Measurements from ENCODE around the gene PDSS2. TPM values are rescaled to one million over a fixed set of nuclear protein-coding genes. Genes with fewer than 3 reads are reported as not detected.
"Not testable (repeated sequence)": the region's sequence is repeated elsewhere in the genome, so short reads cannot be mapped to it uniquely, and the experiment has no call there.

The PDSS2 gene
- total RNA-seq, 3 donors from 2014 or later (not counting 1 experiment from before 2014, with no cell fraction given), result 11.2 to 15.5 (median 14.2) TPM

DNA sequence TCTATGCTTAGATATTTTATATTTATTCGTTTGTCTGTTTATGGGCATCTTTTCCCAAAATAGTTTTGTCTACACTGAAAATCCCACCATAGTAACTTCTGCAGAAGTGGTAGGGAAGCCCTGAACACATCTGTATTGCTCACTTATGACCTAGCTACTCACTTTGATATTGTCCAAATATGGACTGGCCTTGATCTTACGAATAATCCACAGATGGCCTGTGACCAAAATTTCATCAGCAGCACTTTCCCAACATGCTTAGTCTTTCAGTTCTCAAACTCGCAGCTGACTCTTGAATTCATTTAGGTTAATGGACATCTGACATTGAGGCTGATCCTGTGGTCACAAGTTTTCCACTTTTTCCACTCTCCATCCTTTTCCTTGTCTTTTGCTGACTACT, 263.2 kb downstream of the PDSS2 start:
- DNase-seq, result no peak
- H3K9me3 Mint-ChIP-seq, result no peaks in the 10 kb centered on the region
- Histone ChIP-seq H3K4me3 (ENCODE audit: low read length) (no peak overlapping the region), H3K27me3 (ENCODE audit: control insufficient read depth, insufficient read depth, low read length) (no peaks in the 10 kb centered on the region), H3K9me3 (ENCODE audit: control insufficient read depth, insufficient read depth, low read length) (no peaks in the 10 kb centered on the region), H3K36me3 (ENCODE audit: control insufficient read depth, insufficient read depth, low read length) (no peaks in the 10 kb centered on the region), H3K4me1 (ENCODE audit: control insufficient read depth, insufficient read depth, low read length) (no peaks in the 10 kb centered on the region), H3K27ac (ENCODE audit: low read length) (no peak overlapping the region)
- no peak overlapping the region for H3K4me3 Mint-ChIP-seq
- H3K4me1 Mint-ChIP-seq, result peaks cover 0 to 5% of the 10 kb centered on the region in 2 donors
- TF ChIP-seq, protein P1, sequence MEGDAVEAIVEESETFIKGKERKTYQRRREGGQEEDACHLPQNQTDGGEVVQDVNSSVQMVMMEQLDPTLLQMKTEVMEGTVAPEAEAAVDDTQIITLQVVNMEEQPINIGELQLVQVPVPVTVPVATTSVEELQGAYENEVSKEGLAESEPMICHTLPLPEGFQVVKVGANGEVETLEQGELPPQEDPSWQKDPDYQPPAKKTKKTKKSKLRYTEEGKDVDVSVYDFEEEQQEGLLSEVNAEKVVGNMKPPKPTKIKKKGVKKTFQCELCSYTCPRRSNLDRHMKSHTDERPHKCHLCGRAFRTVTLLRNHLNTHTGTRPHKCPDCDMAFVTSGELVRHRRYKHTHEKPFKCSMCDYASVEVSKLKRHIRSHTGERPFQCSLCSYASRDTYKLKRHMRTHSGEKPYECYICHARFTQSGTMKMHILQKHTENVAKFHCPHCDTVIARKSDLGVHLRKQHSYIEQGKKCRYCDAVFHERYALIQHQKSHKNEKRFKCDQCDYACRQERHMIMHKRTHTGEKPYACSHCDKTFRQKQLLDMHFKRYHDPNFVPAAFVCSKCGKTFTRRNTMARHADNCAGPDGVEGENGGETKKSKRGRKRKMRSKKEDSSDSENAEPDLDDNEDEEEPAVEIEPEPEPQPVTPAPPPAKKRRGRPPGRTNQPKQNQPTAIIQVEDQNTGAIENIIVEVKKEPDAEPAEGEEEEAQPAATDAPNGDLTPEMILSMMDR (IDR thresholded peaks at IDR 0.05), result no peak
- no peak overlapping the region for H3K27ac Mint-ChIP-seq
- ATAC-seq, result no peak
- 99% methylated on average over 2 of the region's 3 CpGs for WGBS (ENCODE audit: insufficient coverage)
- intact Hi-C loops (cut with micrococcal nuclease), result no loop called here
- H3K27me3 Mint-ChIP-seq (ENCODE audit: low read depth in 2 of 2), result no peaks in the 10 kb centered on the region
- H3K36me3 Mint-ChIP-seq, result no peaks in the 10 kb centered on the region

DNA sequence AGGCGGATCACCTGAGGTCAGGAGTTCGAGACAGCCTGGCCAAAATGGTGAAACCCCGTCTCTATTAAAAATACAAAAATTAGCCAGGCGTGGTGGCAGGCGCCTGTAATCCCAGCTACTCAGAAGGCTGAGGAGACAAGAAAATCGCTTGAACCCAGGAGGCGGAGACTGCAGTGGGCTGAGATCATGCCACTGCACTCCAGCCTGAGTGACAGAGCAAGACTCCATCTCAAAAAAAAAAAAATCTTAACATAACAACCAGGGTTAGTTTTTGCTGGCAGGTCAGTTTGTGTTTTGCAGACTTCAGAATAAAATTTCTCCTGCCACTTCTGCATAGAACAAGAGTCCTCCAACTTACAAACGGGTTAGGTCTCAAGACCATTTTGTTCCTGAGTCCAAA, 264.6 kb downstream of the PDSS2 start:
- H3K9me3 ChIP-seq (ENCODE audit: control insufficient read depth, insufficient read depth, low read length); H3K27ac ChIP-seq (ENCODE audit: low read length); DNase-seq; H3K4me3 ChIP-seq (ENCODE audit: low read length); H3K36me3 ChIP-seq (ENCODE audit: control insufficient read depth, insufficient read depth, low read length); H3K27me3 Mint-ChIP-seq (ENCODE audit: low read depth in 2 of 2); H3K4me1 Mint-ChIP-seq; H3K27ac Mint-ChIP-seq; ATAC-seq; H3K36me3 Mint-ChIP-seq; H3K27me3 ChIP-seq (ENCODE audit: control insufficient read depth, insufficient read depth, low read length); intact Hi-C loops (cut with micrococcal nuclease); H3K9me3 Mint-ChIP-seq; H3K4me1 ChIP-seq (ENCODE audit: control insufficient read depth, insufficient read depth, low read length); H3K4me3 Mint-ChIP-seq: not testable (repeated sequence)
- 94% methylated on average over 8 of the region's 8 CpGs for WGBS (ENCODE audit: insufficient coverage)

DNA sequence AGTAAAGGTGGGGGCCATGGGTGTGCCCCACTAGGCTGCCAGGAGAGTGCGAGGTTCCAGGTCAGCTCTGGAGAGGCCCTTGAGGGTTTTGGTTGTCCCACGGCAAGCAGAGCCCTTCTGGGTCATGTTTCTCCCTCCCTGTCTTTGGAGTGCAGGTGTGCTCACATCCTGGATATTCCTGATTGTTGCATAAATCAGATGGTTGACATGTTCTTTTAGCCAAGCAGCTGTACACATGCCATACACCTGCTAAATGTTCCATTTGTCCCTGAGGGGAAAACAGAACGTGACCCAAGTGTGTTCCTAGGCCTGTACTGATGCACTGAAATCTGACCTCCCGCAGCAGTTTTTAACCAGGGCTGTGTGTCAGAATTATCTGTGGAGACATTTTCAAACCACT, 266.5 kb downstream of the PDSS2 start:
- no peaks in the 10 kb centered on the region for H3K9me3 Mint-ChIP-seq
- 96% methylated on average over 3 of the region's 4 CpGs for WGBS (ENCODE audit: insufficient coverage)
- Histone ChIP-seq H3K4me1 (ENCODE audit: control insufficient read depth, insufficient read depth, low read length) (no peaks in the 10 kb centered on the region), H3K9me3 (ENCODE audit: control insufficient read depth, insufficient read depth, low read length) (no peaks in the 10 kb centered on the region), H3K36me3 (ENCODE audit: control insufficient read depth, insufficient read depth, low read length) (peaks cover 2% of the 10 kb centered on the region), H3K27me3 (ENCODE audit: control insufficient read depth, insufficient read depth, low read length) (no peaks in the 10 kb centered on the region), H3K27ac (ENCODE audit: low read length) (no peak overlapping the region), H3K4me3 (ENCODE audit: low read length) (no peak overlapping the region)
- no peak overlapping the region for H3K4me3 Mint-ChIP-seq
- H3K27me3 Mint-ChIP-seq (ENCODE audit: low read depth in 2 of 2), result no peaks in the 10 kb centered on the region
- H3K36me3 Mint-ChIP-seq, result no peaks in the 10 kb centered on the region
- no peak overlapping the region for H3K27ac Mint-ChIP-seq
- peaks cover 0 to 8% of the 10 kb centered on the region in 2 donors for H3K4me1 Mint-ChIP-seq
- TF ChIP-seq, protein P1 (IDR thresholded peaks at IDR 0.05), result no peak
- intact Hi-C loops (cut with micrococcal nuclease), result no loop called here
- ATAC-seq (no peak), DNase-seq (no peak)

GRCh38 chr6:107187630-107188029, 271.7 kb downstream of the PDSS2 start:
- ATAC-seq, result no peak
- no peaks in the 10 kb centered on the region for H3K27me3 Mint-ChIP-seq (ENCODE audit: low read depth in 2 of 2)
- 69% methylated on average over 5 of the region's 6 CpGs for WGBS (ENCODE audit: insufficient coverage)
- Histone ChIP-seq H3K27me3 (ENCODE audit: control insufficient read depth, insufficient read depth, low read length) (no peaks in the 10 kb centered on the region), H3K27ac (ENCODE audit: low read length) (no peak overlapping the region), H3K36me3 (ENCODE audit: control insufficient read depth, insufficient read depth, low read length) (peaks cover 2% of the 10 kb centered on the region), H3K4me3 (ENCODE audit: low read length) (no peak overlapping the region), H3K9me3 (ENCODE audit: control insufficient read depth, insufficient read depth, low read length) (no peaks in the 10 kb centered on the region), H3K4me1 (ENCODE audit: control insufficient read depth, insufficient read depth, low read length) (no peaks in the 10 kb centered on the region)
- peaks cover 0 to 8% of the 10 kb centered on the region in 2 donors for H3K4me1 Mint-ChIP-seq
- no peak overlapping the region for H3K27ac Mint-ChIP-seq
- no peak for DNase-seq
- no peak overlapping the region for H3K4me3 Mint-ChIP-seq
- intact Hi-C loops (cut with micrococcal nuclease), result no loop called here
- TF ChIP-seq, protein P1 (IDR thresholded peaks at IDR 0.05), result no peak
- no peaks in the 10 kb centered on the region for H3K36me3 Mint-ChIP-seq
- no peaks in the 10 kb centered on the region for H3K9me3 Mint-ChIP-seq
